Activated CD4-positive, alpha-beta T cell treated with anti-CD3 and anti-CD28 coated beads, Interleukin-2, Interleukin-6, amounts not matched to agents 100 ng/mL and 50 ng/mL, durations not matched to agents 16 hours and 8 hours (primary cell): Measurements from ENCODE around the gene CCT5.

Source experiments
- DNase-seq: peaks from one replicate; pipeline ENCODE4 v3.0.0-alpha.2; 2020

The CCT5 gene

DNA sequence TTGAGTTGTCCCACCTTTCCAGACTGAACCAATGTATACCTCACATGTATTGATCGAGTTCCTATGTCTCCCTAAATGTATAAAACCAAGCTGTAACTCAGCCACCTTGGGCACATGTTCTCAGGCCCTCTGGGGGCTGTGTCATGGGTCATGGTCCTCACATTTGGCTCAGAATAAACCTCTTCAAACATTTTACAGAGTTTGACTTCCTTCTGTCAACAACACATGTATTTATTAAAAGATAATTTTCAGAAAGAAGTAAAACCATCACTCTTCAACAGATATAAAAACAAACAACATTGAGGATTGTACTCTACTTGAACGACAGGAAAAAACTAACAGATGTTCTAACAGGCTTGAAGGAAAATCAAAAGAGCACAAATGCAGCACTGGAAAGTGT lies 53.1 kb downstream of the CCT5 start:
- no peak for DNase-seq

DNA sequence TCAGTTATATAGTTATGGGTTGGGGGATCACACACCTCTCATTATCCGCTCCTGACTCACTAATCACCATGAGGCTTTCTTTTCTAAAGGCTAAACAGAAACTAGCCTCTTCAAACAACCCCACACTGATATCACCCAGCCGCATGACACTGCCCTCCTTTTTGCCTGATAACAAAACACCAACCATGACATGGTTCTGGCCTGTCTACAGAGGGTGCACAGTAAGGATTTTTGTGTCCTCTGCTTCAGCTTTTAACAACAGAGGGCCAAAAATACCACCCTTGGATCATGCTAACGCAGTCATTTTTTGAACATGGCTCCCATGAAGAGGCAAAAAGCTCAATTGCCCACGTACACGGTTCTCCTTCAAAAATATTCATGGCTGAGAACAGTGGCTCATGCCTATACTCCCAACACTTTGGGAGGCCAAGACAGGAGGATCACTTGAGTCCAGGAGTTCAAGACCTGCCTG lies 53.7 kb downstream of the CCT5 start:
- no peak for DNase-seq

GRCh38 chr5:10304932-10305331 lies 54.9 kb downstream of the CCT5 start:
- DNase-seq: no peak

DNA sequence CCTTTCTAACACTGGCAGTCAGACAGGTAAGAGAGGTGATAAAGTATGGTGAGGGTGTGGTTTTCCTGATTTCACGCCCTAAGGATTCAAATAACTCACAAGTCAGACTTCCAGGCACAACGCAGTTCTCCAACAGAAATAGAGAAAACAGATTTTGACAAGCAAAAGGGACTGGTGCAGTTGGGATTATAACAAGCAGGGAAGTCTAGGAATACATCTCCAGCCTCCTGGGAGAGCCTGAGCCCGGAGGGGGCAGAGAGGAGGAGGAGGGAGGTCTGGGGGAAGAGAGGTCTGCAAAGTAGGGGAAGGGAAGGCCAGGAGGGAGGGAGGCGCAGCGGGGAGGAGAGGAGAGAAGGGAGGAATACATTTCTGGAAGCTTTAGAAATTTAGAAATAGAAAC lies 56.0 kb downstream of the CCT5 start:
- DNase-seq: no peak

DNA sequence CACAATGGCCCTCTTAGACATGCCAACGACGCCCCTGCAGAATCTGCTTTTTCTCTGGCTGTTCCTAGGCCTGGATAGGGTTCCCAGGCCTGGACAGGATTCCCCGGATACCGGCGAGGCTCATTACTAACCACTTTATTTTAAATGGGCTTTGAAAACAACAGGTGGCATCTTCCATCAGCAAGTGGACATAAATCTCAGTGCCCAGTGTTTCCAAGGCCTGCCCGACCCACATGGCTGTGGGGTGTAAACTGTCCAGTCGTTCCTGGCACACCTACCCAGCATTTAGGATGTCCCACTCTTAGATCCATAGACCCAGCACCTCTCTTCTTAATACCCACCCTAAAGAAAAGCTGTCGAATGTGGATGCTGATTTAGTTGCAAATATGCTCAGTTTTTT lies 56.7 kb downstream of the CCT5 start:
- DNase-seq: no peak

- DNase-seq: peak; percentile 32
Measured at GRCh38 chr5:10307206-10308148, 57.4 kb downstream of the CCT5 start, which contains the start of gene CMBL. Gene CMBL, minus strand, starts transcription at chr5:10307902. Its CDS starts 17,140 bp downstream, at chr5:10290762.

DNA sequence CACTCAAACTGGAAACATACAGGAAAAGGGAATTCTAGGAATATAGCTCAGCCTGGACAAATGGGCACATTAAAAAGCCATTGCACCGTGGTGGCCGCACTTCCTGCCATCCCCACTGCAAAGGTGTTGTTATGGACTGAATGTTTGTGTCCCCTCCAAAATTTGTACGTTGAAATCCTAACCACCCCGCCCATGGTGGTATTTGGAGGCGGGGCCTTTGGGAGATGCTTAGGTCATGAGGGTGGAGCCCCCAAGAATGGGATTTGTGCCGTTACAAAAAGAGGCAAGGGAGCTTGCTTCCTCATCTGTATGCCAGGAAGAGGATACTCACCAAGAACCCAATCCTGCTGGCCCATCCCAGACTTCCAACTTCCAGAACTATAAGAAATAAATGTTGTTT lies 58.8 kb downstream of the CCT5 start:
- DNase-seq: no peak

- no peak for DNase-seq
Measured at GRCh38 chr5:10310066-10310779, 60.1 kb downstream of the CCT5 start.

DNA sequence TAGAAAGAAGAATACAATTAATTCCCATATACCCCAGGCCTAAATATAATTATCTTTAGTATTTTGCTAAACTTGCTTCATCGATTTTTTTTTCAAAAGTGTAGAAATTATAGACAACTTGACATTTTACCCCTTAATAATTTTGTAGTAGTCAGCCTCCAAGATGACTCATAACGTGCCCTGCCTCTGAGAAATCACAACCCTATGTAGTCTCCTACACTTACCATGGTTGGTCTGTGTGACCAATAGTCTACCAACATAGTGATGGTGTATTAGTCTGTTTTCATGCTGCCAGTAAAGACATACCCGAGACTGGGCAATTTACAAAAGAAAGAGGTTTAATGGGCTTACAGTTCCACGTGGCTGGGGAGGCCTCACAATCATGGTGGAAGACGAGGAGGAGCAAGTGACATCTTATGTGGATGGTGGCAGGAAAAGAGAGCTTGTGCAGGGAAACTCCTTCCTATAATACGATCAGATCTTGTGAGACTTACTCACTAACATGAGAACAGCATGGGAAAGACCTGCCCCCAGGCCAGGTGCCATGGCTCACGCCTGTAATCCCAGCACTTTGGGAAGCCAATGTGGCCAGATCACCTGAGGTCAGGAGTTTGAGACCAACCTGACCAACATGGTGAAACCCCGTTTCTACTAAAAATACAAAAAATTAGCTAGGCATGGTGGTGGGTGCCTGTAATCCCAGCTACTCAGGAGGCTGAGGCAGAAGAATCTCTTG lies 60.9 kb downstream of the CCT5 start:
- DNase-seq: peak; percentile 38

- DNase-seq: no peak
Measured at GRCh38 chr5:10311595-10312425, 61.7 kb downstream of the CCT5 start.

DNA sequence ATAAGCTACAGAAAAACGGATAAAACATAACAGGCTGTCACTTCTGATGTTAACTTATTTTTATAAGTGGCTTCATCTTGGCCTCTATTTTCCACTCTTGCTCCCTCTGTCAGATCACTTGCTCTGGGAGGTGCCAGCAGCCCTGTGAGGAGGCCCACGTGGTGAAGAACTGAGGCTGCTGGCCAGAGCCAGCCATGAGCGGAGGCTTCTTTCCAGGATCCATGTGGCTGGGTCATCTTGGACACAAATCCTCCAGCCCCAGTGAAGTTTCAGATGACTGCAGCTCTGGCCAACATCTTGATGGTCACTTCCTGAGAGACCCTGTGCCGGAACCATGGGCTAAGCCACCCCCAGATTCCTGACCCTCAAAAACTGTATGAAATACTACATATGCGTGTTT lies 65.1 kb downstream of the CCT5 start:
- no peak for DNase-seq
